Measurements from ENCODE around the gene RBCK1.
"Not testable (repeated sequence)": the region's sequence is repeated elsewhere in the genome, so short reads cannot be mapped to it uniquely, and the experiment has no call there.

Gene RBCK1

GRCh38 chr20:376089-376488 is 32.0 kb upstream of the RBCK1 start:
- no peak for DNase-seq

GRCh38 chr20:376750-377149 is 31.3 kb upstream of the RBCK1 start:
- no peak for DNase-seq

- not testable (repeated sequence) for DNase-seq
Observed at GRCh38 chr20:377578-377977, 30.5 kb upstream of the RBCK1 start.

- DNase-seq: no peak
Observed at GRCh38 chr20:378961-379336, 29.1 kb upstream of the RBCK1 start.

DNA sequence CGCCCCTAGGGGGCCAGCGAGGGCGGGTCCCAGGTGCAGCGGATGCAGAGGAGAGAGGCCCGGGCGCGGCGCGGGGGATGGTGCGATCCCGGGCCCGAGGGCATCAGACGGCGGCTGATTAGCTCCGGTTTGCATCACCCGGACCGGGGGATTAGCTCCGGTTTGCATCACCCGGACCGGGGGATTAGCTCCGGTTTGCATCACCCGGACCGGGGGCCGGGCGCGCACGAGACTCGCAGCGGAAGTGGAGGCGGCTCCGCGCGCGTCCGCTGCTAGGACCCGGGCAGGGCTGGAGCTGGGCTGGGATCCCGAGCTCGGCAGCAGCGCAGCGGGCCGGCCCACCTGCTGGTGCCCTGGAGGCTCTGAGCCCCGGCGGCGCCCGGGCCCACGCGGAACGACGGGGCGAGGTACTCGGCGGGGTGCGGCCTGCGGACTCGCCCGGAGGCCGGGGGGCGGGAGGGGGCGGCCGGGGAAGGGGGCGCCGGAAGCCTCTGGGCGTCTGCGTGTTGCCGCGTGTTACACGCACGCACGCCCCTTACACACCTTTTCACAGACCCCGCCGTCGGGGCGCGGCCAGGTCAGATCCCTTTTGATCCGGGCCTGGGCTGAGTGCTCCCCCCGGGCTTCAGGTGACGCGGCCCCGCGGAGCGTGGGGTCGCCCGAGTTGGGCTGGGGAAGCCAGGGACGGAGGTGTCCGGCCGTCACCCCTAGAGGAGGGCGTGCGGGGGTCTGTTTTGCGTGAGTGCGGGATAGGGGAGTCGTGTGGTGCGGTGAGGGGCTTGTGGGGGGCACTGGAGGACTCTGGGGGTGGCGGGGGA is 27.1 kb upstream of the RBCK1 start:
- peak; percentile 80 for DNase-seq

GRCh38 chr20:381581-382290 is 26.4 kb upstream of the RBCK1 start:
- DNase-seq: peak; percentile 80

DNA sequence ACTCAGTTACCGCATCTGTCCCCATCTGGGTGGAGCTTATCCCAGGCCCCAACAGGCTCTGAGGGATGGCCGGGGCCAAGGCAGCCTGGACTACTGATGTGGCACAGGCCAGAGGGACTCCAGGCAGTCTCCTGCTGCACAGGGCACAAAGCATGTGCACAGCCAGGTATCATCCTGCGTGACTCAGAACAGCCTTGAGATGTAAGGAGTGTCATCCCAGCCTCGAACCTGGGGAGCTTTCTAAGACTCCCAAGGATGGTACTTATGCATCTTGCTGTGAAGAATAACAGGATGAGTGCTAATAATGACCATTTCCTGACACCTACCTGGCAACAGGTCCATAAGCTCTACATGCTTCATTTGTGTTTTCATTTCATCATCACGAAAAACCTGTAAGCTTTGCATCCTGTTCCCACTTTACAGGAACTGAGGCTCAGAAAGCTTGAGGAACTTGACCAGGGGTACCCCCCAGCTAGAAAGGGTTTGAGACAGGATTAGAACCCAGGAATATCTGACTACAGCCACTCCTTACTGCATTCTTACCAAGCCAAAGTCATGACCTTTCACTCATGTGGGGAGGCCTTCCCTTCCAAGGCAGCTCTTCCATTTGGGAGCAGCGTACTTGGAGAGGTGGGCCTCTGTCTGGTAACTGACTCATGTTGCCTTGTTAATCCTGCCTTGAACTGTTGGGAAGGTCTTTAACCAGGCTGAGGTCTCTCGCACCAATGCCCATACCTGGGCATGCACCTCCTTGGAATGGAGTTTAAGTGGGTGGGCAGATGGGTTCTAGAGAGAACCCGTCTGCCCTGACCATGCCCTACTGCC is 25.6 kb upstream of the RBCK1 start:
- DNase-seq: no peak

DNA sequence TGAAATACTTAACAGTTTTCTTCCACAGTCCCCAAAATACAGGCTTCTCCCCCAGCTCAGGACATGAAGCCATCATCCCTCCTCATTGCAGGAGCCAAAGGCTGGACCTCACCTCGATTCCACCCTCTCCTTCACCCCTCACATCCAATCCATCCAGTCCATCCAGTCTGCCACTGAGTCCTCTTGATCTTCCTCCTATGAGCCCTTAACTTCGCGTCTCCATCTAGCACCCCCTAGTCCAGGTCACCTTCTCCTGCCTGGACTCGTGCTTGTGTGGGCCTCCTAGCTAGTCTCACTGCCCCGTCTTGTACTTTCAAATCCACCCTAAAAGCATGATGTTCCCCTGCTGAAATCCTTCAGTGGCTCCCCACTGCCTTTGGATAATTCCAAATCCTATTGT is 24.2 kb upstream of the RBCK1 start:
- DNase-seq: no peak

DNA sequence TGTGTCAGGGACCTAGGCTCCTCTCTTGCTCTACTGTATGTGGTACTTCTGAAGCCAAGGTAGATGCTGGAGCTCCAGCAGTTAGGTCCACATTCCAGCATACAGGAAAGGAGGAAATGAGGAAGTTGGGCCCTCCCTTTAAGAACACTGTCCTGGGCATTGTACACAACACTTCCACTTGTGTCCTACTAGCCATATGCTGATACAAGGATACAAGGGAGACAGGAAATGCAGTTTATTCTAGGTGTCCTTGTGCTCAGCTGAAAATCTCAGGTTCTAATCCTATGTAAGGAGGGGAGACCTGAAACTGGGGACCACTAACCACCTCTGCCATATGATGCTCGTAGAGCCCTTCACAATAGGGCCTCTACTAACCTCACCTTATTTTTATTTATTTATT is 23.4 kb upstream of the RBCK1 start:
- DNase-seq: no peak

DNA sequence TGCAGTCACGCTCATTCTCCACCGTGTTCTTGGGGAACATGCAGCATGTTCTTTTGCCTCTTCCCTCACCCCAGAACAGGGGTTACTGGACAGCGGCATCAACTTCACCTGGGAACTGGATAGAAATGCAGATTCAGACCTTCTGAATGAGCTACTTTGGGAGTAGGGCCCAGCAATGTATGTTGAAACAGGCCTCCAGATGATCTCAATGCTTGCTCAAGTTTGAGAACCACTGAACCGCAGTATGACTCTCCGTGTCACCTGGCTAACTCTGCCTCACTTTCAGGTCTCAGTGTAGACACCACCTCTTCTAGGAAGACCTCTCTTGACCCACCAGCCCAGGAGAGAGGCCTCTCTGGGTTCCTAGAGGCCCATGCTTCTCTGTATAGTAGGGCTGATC is 22.7 kb upstream of the RBCK1 start:
- no peak for DNase-seq

DNA sequence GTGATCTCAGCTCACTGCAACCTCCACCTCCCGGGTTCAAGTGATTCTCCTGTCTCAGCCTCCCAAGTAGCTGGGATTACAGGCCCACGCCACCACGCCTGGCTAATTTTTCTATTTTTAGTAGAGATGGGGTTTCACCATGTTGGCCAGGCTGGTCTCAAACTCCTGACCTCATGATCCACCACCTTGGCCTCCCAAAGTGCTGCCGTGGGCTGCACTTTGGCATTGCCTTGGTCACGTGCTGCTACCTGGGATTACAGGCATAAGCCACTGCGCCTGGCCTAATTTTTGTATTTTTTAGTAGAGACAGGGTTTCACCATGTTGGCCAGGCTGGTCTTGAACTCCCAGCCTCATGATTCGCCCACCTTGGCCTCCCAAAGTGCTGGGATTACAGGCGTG is 21.5 kb upstream of the RBCK1 start:
- DNase-seq: not testable (repeated sequence)

- DNase-seq: no peak
Observed at GRCh38 chr20:387520-387919, 20.6 kb upstream of the RBCK1 start.

DNA sequence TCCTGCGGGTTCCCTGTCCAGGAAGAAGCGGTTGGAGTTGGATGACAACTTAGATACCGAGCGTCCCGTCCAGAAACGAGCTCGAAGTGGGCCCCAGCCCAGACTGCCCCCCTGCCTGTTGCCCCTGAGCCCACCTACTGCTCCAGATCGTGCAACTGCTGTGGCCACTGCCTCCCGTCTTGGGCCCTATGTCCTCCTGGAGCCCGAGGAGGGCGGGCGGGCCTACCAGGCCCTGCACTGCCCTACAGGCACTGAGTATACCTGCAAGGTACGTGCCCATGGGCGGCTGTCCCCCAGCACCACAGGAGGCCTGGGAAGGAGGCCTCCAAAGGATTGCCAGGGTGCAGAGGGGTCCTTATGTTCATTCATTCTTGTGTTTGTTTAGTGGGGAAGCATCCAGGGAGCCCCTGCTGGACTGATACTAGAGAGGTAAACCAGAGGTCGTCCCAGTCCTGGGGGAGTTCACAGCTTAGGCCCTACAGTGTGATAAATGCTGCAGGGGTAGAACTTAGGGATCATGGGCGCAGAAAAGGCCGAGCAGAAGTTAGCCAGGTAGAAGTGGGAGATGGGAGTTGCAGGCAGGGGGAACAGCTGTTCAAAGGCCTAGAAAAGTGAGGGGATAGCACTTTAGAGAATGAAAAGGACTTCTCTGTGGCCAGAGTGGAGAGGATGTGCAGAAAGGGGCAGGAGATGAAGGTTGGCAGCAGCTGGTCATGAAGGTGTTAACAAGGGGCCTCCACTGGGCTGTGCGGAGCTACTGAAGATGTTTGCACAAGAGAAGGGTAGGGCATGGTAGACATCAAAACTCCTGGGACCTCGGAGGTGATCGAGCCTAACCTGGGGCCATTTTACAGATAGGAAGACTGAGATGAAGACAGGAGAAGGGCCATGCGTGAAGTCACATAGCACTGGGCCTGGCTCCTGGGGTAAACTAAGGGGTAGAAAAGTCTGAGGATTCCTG is 19.8 kb upstream of the RBCK1 start:
- DNase-seq: no peak

DNA sequence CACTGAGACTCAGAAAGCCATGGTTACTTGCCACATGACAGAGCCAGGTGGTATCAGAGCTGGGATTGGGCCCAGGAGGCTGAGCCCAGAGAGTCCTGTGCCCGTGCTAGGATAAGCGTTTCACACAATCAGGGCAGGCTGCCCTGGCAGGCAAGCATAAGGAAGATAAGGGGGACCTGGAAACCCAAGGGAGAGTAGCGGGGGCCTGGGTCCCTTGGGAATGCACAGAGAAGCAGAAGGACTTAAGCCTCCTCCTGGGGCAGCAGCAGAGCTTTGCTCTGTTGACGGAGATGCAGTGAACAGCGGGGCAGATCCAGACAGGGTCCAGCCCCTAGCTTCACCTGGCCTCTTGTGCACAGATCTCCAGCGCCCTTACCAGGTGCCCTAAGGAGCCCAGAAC is 18.9 kb upstream of the RBCK1 start:
- no peak for DNase-seq

DNA sequence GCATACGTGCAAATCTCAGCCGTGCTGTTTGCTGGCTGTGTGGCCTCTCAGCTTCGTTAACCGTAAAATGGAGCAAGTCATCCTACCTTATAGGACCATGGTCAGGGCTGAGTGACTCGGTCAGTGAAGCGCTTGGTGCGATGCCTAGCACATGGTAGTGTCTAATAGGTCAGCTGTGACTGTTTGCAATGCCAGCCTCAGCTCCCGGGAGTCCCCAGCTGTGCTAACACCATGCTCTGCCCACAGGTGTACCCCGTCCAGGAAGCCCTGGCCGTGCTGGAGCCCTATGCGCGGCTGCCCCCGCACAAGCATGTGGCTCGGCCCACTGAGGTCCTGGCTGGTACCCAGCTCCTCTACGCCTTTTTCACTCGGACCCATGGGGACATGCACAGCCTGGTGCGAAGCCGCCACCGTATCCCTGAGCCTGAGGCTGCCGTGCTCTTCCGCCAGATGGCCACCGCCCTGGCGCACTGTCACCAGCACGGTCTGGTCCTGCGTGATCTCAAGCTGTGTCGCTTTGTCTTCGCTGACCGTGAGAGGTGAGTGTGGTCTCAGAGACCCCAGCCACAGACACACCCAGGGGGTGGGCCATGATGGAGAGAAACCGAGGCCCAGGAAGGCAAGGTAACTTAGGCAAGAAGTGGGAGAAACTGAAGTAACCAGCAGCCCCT is 16.9 kb upstream of the RBCK1 start:
- no peak for DNase-seq

DNA sequence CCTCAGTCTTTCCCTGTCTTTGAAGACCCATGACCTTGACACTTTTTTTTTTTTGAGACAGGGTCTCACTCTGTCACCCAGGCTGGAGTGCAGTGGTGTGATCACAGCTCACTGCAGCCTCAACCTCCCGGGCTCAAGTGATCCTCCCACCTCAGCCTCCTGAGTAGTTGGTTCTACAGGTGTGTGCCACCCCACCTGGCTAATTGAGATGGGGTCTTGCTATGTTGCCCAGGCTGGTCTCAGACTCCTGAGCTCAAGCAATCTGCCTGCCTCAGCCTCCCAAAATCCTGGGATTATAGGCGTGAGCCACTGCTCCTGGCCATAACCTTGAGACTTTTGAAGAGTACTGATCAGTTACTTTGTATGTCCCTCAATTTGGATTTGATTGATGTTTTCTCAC is 14.8 kb upstream of the RBCK1 start:
- not testable (repeated sequence) for DNase-seq

- DNase-seq: no peak
Observed at GRCh38 chr20:396252-396618, 11.9 kb upstream of the RBCK1 start.

DNA sequence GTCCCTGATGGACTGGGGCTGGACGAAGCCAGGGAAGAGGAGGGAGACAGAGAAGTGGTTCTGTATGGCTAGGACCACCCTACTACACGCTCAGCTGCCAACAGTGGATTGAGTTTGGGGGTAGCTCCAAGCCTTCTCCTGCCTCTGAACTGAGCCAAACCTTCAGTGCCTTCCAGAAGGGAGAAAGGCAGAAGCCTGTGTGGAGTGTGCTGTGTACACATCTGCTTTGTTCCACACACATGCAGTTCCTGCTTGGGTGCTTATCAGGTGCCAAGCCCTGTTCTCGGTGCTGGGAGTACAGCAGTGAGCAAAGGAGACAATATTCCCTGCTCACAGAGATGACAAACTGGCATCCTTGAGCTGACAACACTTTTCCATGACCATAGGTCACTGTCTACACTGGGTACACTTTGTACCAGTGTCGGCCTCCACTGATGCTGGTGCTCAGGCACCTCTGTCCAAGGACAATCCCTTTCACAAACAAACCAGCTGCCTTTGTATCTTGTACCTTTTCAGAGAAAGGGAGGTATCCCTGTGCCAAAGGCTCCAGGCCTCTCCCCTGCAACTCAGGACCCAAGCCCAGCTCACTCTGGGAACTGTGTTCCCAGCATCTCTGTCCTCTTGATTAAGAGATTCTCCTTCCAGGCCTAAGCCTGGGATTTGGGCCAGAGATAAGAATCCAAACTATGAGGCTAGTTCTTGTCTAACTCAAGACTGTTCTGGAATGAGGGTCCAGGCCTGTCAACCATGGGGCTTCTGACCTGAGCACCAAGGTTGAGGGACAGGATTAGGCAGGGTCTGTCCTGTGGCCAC is 11.3 kb upstream of the RBCK1 start:
- no peak for DNase-seq

- no peak for DNase-seq
Observed at GRCh38 chr20:397432-398237, 10.5 kb upstream of the RBCK1 start.

DNA sequence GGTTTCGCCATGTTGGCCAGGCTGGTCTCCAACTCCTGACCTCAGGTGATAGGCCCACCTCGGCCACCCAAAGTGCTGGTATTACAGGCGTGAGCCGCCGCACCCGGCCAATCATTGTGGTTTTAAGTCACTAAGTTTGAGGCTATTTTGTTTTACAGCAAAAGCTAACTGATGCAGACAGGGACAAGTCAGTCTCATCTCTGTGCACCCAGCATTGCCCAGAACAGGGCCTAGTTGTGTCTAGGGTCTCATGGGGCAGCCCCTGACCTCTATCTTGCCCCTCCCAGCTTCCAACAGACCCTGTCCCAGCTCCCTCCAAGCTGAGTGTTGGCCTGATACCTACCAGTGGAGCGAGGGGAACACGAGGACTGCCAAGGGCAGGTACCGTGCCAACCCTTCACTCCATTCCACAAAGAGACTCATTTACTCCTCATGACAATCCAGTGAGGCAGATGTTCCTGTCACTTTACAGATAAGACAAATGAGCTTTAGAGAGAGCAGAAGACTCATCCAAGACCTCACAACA is 8.9 kb upstream of the RBCK1 start:
- no peak for DNase-seq
